Endothelial cell of umbilical vein (primary cell): ENCODE measurements around the gene USP7. TPM values are rescaled to one million over a fixed set of nuclear protein-coding genes. Genes with fewer than 3 reads are reported as not detected.

ENCODE experiments used
- BruUV-seq: library from RNA; stranded (reverse); fragments of 400-500 nt; replicated peaks from 2 replicates; lab custom pipeline; 2021; lab: Mats Ljungman, UMichigan
- CTCF ChIA-PET: fragments of 300-600, 350-600 bp; sonication (Branson Sonifier 250); formaldehyde crosslinking; loops from one replicate; lab custom pipeline; 2021; ENCODE audit warnings: antibody characterized with exemption, inconsistent platforms; lab: Charles Lee
- POLR2A ChIA-PET: fragments of 300-600, 350-600 bp; sonication (Branson Sonifier 250); formaldehyde crosslinking; loops from one replicate; lab custom pipeline; 2021; ENCODE audit warnings: antibody characterized with exemption, inconsistent platforms; lab: Charles Lee
- DNase-seq: peaks from one replicate; pipeline ENCODE4 v3.0.0-alpha.2; 2011; ENCODE audit warnings: low read depth, low spot score
- FAIRE-seq: peaks from 2 replicates; lab custom pipeline; 2011; peaks lifted over from hg19 to GRCh38; lab: Jason Lieb, UNC
- H2AFZ ChIP-seq: 2 replicates; pipeline ENCODE4 v1.6.0; 2012; ENCODE audit warnings: low read depth, low read length, control low read depth, inconsistent platforms
- H3K27ac ChIP-seq: 2 replicates; pipeline ENCODE4 v1.5.1; 2011; ENCODE audit warnings: low read depth, mild to moderate bottlenecking, control low read depth, low read length, moderate library complexity; ENCODE audit not compliant: insufficient read depth
- H3K27me3 ChIP-seq, 2 experiments: 2 replicates each; pipeline versions ENCODE4 v1.6.0 to v1.6.1; 2011; ENCODE audit warnings: low read length in 2 of 2, mixed read lengths in 1 of 2; ENCODE audit not compliant: control insufficient read depth in 2 of 2, insufficient read depth in 2 of 2
- H3K36me3 ChIP-seq, 2 experiments: 2 replicates in 1 of 2; 3 replicates in 1 of 2; pipeline ENCODE4 v1.5.1; 2011; ENCODE audit warnings: low read length in 2 of 2, mild to moderate bottlenecking in 1 of 2, moderate library complexity in 1 of 2; ENCODE audit not compliant: control insufficient read depth in 2 of 2, insufficient read depth in 2 of 2; ENCODE audit errors: extremely low read depth in 1 of 2
- H3K4me1 ChIP-seq: 3 replicates; pipeline ENCODE4 v1.5.1; 2011; ENCODE audit warnings: mild to moderate bottlenecking, low read length; ENCODE audit not compliant: control insufficient read depth, insufficient read depth; ENCODE audit errors: extremely low read depth
- H3K4me2 ChIP-seq: 2 replicates; pipeline ENCODE4 v1.6.1; 2011; ENCODE audit warnings: low read length, control low read depth, mixed read lengths; ENCODE audit not compliant: insufficient read depth
- H3K4me3 ChIP-seq, 3 experiments: fragments of 200-600 bp in 1 of 3; sonication (generic), shearing (Covaris generic) in 1 of 3; replicated peaks in 1 of 3; 2 replicates each; pipeline ENCODE4 v1.5.1; 2011 to 2016; ENCODE audit warnings: control low read depth in 3 of 3, low read length in 3 of 3, mild to moderate bottlenecking in 2 of 3, inconsistent platforms in 1 of 3, low read depth in 1 of 3, moderate library complexity in 1 of 3; ENCODE audit not compliant: insufficient read depth in 1 of 3
- H3K79me2 ChIP-seq: 2 replicates; pipeline ENCODE4 v1.6.0; 2012; ENCODE audit warnings: low read length, inconsistent platforms; ENCODE audit not compliant: control insufficient read depth, insufficient read depth
- H3K9ac ChIP-seq: replicated peaks from 2 replicates; pipeline ENCODE3; 2011; ENCODE audit warnings: low read length, control low read depth; ENCODE audit not compliant: insufficient read depth; ENCODE audit errors: extremely low read depth
- H3K9me1 ChIP-seq: replicated peaks from 3 replicates; pipeline ENCODE4 v1.6.0; 2011; ENCODE audit warnings: mild to moderate bottlenecking, low read length; ENCODE audit not compliant: control insufficient read depth, insufficient read depth; ENCODE audit errors: extremely low read depth
- H3K9me3 ChIP-seq: replicated peaks from 2 replicates; pipeline ENCODE4 v1.5.1; 2012; ENCODE audit warnings: low read length, inconsistent platforms; ENCODE audit not compliant: control insufficient read depth, insufficient read depth
- H4K20me1 ChIP-seq: replicated peaks from 2 replicates; pipeline ENCODE3; 2011; ENCODE audit warnings: mild to moderate bottlenecking, low read length; ENCODE audit not compliant: control insufficient read depth, insufficient read depth; ENCODE audit errors: extremely low read depth
- CTCF ChIP-seq, 2 donors: IDR thresholded peaks; 1 replicate in 1 of 2; 2 replicates in 1 of 2; pipeline ENCODE4 v1.5.1; 2011; ENCODE audit warnings: low read length in 2 of 2, mild to moderate bottlenecking in 2 of 2, moderate library complexity in 2 of 2, control low read depth in 1 of 2, inconsistent platforms in 1 of 2, low read depth in 1 of 2; ENCODE audit not compliant: insufficient read depth in 1 of 2; ENCODE audit errors: extremely low read depth in 1 of 2
- EZH2 ChIP-seq: IDR thresholded peaks from 2 replicates; pipeline ENCODE4 v1.6.1; 2012; ENCODE audit warnings: borderline replicate concordance, low read depth, mild to moderate bottlenecking, moderate library complexity, low read length, inconsistent platforms; ENCODE audit not compliant: severe bottlenecking
- FOS ChIP-seq: IDR thresholded peaks from 2 replicates; pipeline ENCODE4 v1.6.1; 2011; ENCODE audit warnings: mild to moderate bottlenecking, low read length, moderate library complexity, borderline replicate concordance; ENCODE audit not compliant: insufficient read depth
- GATA2 ChIP-seq: IDR thresholded peaks from 2 replicates; pipeline ENCODE4 v1.7.0; 2011; ENCODE audit warnings: low read depth, mild to moderate bottlenecking, moderate library complexity, mixed read lengths, low read length; ENCODE audit not compliant: insufficient read length, insufficient read depth
- JUN ChIP-seq: IDR thresholded peaks from 2 replicates; pipeline ENCODE4 v1.6.1; 2011; ENCODE audit warnings: borderline replicate concordance, low read depth; ENCODE audit not compliant: insufficient read length, insufficient read depth
- MAX ChIP-seq: IDR thresholded peaks from 2 replicates; pipeline ENCODE4 v1.6.1; 2011; ENCODE audit not compliant: insufficient read depth, insufficient read length
- MYC ChIP-seq: IDR thresholded peaks from one replicate; pipeline ENCODE4 v1.6.1; 2011; ENCODE audit warnings: mild to moderate bottlenecking, low read depth, low read length
- POLR2A ChIP-seq: IDR thresholded peaks from 2 replicates; pipeline ENCODE4 v1.6.1; 2012; ENCODE audit warnings: low read depth, mild to moderate bottlenecking, control low read depth, low read length
- POLR2AphosphoS5 ChIP-seq: IDR thresholded peaks from 2 replicates; pipeline ENCODE4 v1.6.1; 2012; ENCODE audit warnings: low read depth, mild to moderate bottlenecking, control low read depth, low read length, moderate library complexity; ENCODE audit not compliant: insufficient read depth
- dilution Hi-C: fragments of 300-500 bp; cut with MboI; formaldehyde crosslinking; loops from one replicate; pipeline ENCODE4 v1.15.0; 2019; ENCODE audit warnings: low sequenced_read_pairs; ENCODE audit not compliant: extremely low pct_ligation_motif_present
- intact Hi-C: fragments of 100-400 bp; cut with micrococcal nuclease; formaldehyde crosslinking; loops from one replicate; pipeline ENCODE4 v1.10.0; 2022
- polyA plus RNA-seq, 4 experiments: library from polyadenylated mRNA; depleted of rRNA in 3 of 4; stranded (reverse) in 3 of 4; unstranded in 1 of 4; fragments of >200 nt; gene quantifications; 2 replicates each; pipeline versions ENCODE4 v1.2.1 to v1.2.3, GENCODE V29; 2011 to 2012; ENCODE audit warnings: missing spikeins in 1 of 4
- total RNA-seq: library from RNA; stranded (reverse); gene quantifications from 2 replicates; pipeline ENCODE4 v1.2.3, GENCODE V29; 2021

Gene USP7
- total and polyA plus RNA-seq, 2 donors (not counting 3 experiments of a cell fraction or from before 2014, with no cell fraction given): 17.7 to 130 TPM

GRCh38 chr16:8885674-8886592 is 77.8 kb downstream of the USP7 start:
- FAIRE-seq: peak; percentile 68
- H3K4me1 ChIP-seq: peaks cover 12% of the 10 kb centered on the region

More at GRCh38 chr16:8885674-8886592, 77.8 kb downstream of the USP7 start:
- no peaks in the 10 kb centered on the region for H3K27me3 ChIP-seq
- DNase-seq: peak; percentile 48
- H3K9ac ChIP-seq: no peak overlapping the region
- H3K4me3 ChIP-seq: no peak overlapping the region
- TF ChIP-seq JUN (no peak), POLR2A (no peak), GATA2 (no peak), EZH2 (no peak), CTCF (IDR thresholded peaks at IDR 0.05; ENCODE audit: extremely low read depth in 1 of 2, insufficient read depth in 1 of 2, low read depth in 1 of 2, low read length in 2 of 2) (peak; percentile 15 to 19), MAX (no peak), MYC (no peak), FOS (peak; percentile 34), POLR2AphosphoS5 (no peak)
- no peak overlapping the region for H2AFZ ChIP-seq
- CTCF ChIA-PET: interaction anchor here (0.9 to 5.2 kb wide), 7 partner anchors 9 to 225 kb away, joined by 3 to 23 read pairs (median 4); partner anchors contain the start of gene CARHSP1
- intact Hi-C loops (loop anchor here (1.0 to 5.0 kb wide), 2 partner anchors 121 to 319 kb away; no protein-coding TSS in a partner anchor), dilution Hi-C loops (no loop called here)
- no peaks in the 10 kb centered on the region for H3K9me1 ChIP-seq
- H3K36me3 ChIP-seq: peaks cover 3 to 13% of the 10 kb centered on the region in 2 experiments
- no TSS peak for BruUV-seq
- no peaks in the 10 kb centered on the region for H3K9me3 ChIP-seq
- H3K4me2 ChIP-seq: no peak overlapping the region
- no peaks in the 10 kb centered on the region for H3K79me2 ChIP-seq
- no peak overlapping the region for H3K27ac ChIP-seq
- POLR2A ChIA-PET: no interaction called here
- no peaks in the 10 kb centered on the region for H4K20me1 ChIP-seq
